GM23338 (cell line): ENCODE measurements around the gene SLC19A1.

ENCODE experiments used
- CREB1 ChIP-seq: fragments of 250-450 bp; sonication (Bioruptor Pico); IDR thresholded peaks from 2 replicates; pipeline ENCODE4 v1.5.0; 2020; ENCODE audit warnings: low read depth, mild to moderate bottlenecking, moderate library complexity
- CTCF ChIP-seq, 2 experiments: fragments of 200-600 bp in 1 of 2; sonication (generic) in 1 of 2; conservative IDR thresholded peaks; 2 replicates each; pipeline versions ENCODE4 v1.5.1 to v1.6.1; 2016 to 2017; ENCODE audit warnings: antibody characterized with exemption in 2 of 2, low read depth in 2 of 2, mild to moderate bottlenecking in 2 of 2, moderate library complexity in 1 of 2
- EZH2 ChIP-seq: fragments of 200-600 bp; sonication (generic); IDR thresholded peaks from one replicate; pipeline ENCODE4 v1.8.0; 2017; ENCODE audit warnings: antibody characterized with exemption, mild to moderate bottlenecking, low read depth; ENCODE audit not compliant: unreplicated experiment
- EZH2phosphoT487 ChIP-seq: fragments of 200-600 bp; sonication (generic); IDR thresholded peaks from one replicate; pipeline ENCODE4 v1.8.1; 2018; ENCODE audit warnings: antibody characterized with exemption; ENCODE audit not compliant: unreplicated experiment
- JUNB ChIP-seq: IDR thresholded peaks from one replicate; pipeline ENCODE4 v1.6.1; 2016; ENCODE audit warnings: antibody characterized with exemption; ENCODE audit not compliant: unreplicated experiment
- POLR2AphosphoS5 ChIP-seq: IDR thresholded peaks from 2 replicates; pipeline ENCODE4 v1.6.1; 2016; ENCODE audit warnings: antibody characterized with exemption, low read depth
- TF ChIP-seq, protein P1 (sequence below): IDR thresholded peaks from one replicate; pipeline ENCODE4 v1.6.1; 2018; ENCODE audit warnings: antibody characterized with exemption; ENCODE audit not compliant: unreplicated experiment

- TF ChIP-seq CTCF (conservative IDR thresholded peaks at IDR 0.05; ENCODE audit: low read depth in 2 of 2) (no peak), JUNB (no peak), POLR2AphosphoS5 (no peak), CREB1 (CRISPR knock-in tag) (no peak), EZH2phosphoT487 (no peak), EZH2 (no peak)
- TF ChIP-seq, protein P1, sequence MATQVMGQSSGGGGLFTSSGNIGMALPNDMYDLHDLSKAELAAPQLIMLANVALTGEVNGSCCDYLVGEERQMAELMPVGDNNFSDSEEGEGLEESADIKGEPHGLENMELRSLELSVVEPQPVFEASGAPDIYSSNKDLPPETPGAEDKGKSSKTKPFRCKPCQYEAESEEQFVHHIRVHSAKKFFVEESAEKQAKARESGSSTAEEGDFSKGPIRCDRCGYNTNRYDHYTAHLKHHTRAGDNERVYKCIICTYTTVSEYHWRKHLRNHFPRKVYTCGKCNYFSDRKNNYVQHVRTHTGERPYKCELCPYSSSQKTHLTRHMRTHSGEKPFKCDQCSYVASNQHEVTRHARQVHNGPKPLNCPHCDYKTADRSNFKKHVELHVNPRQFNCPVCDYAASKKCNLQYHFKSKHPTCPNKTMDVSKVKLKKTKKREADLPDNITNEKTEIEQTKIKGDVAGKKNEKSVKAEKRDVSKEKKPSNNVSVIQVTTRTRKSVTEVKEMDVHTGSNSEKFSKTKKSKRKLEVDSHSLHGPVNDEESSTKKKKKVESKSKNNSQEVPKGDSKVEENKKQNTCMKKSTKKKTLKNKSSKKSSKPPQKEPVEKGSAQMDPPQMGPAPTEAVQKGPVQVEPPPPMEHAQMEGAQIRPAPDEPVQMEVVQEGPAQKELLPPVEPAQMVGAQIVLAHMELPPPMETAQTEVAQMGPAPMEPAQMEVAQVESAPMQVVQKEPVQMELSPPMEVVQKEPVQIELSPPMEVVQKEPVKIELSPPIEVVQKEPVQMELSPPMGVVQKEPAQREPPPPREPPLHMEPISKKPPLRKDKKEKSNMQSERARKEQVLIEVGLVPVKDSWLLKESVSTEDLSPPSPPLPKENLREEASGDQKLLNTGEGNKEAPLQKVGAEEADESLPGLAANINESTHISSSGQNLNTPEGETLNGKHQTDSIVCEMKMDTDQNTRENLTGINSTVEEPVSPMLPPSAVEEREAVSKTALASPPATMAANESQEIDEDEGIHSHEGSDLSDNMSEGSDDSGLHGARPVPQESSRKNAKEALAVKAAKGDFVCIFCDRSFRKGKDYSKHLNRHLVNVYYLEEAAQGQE: no peak
Measured at GRCh38 chr21:45580576-45581321, 38.5 kb upstream of the SLC19A1 start.
